GM12878 (cell line): Measurements from ENCODE around the gene HACD4. TPM values are rescaled to one million over a fixed set of nuclear protein-coding genes. Genes with fewer than 3 reads are reported as not detected.

Source experiments
- ATAC-seq: fragments of 200-7000 bp; cut with Tn5 transposase; 3 replicates; pipeline ENCODE4 v1.9.1; 2020; ENCODE audit warnings: mild to moderate bottlenecking, moderate library complexity
- BruUV-seq: library from RNA; stranded (reverse); fragments of 400-500 nt; replicated peaks from 2 replicates; lab custom pipeline; 2021; lab: Mats Ljungman, UMichigan
- CTCF ChIA-PET: fragments of 300-600 bp; sonication (Branson Sonifier 250); formaldehyde crosslinking; extraction: SDS; loops from one replicate; lab custom pipeline; 2021; ENCODE audit warnings: inconsistent platforms; lab: Yijun Ruan, JAX
- POLR2A ChIA-PET: fragments of 350-600 bp; formaldehyde crosslinking; extraction: SDS; loops from one replicate; lab custom pipeline; 2021; ENCODE audit warnings: inconsistent platforms; lab: Charles Lee
- RAD21 ChIA-PET: fragments of 300-600 bp; sonication (Branson Sonifier 250); formaldehyde crosslinking; loops from one replicate; lab custom pipeline; 2023; ENCODE audit warnings: antibody characterized with exemption; ENCODE audit not compliant: unreplicated experiment; lab: Charles Lee
- SMC1A ChIA-PET: fragments of 300-600 bp; sonication (Branson Sonifier 250); formaldehyde crosslinking; loops from one replicate; lab custom pipeline; 2023; ENCODE audit not compliant: unreplicated experiment, uncharacterized antibody; lab: Charles Lee
- DNase-seq: peaks from one replicate; pipeline ENCODE4 v3.0.0-alpha.2; 2011; ENCODE audit warnings: low read depth, low spot score
- FAIRE-seq: peaks from 3 replicates; lab custom pipeline; 2011; peaks lifted over from hg19 to GRCh38; lab: Jason Lieb, UNC
- H2AFZ ChIP-seq: 2 replicates; pipeline ENCODE4 v1.6.0; 2011; ENCODE audit warnings: low read depth, low read length, control low read depth; ENCODE audit not compliant: control insufficient read depth
- H3K27ac ChIP-seq: 2 replicates; pipeline ENCODE4 v1.5.1; 2011; ENCODE audit warnings: control low read depth; ENCODE audit not compliant: control insufficient read depth, insufficient read depth
- H3K27me3 ChIP-seq, 2 experiments: replicated peaks in 1 of 2; 2 replicates each; pipeline versions ENCODE4 v1.6.0 to v1.6.1; 2011; ENCODE audit warnings: low read length in 1 of 2; ENCODE audit not compliant: control insufficient read depth in 2 of 2, insufficient read depth in 2 of 2
- H3K36me3 ChIP-seq, 2 experiments: 2 replicates each; pipeline ENCODE4 v1.5.1; 2011; ENCODE audit warnings: low read length in 1 of 2; ENCODE audit not compliant: control insufficient read depth in 2 of 2, insufficient read depth in 2 of 2
- H3K4me1 ChIP-seq: 2 replicates; pipeline ENCODE4 v1.6.1; 2011; ENCODE audit warnings: mild to moderate bottlenecking, low read length, moderate library complexity, mixed read lengths; ENCODE audit not compliant: control insufficient read depth, insufficient read depth
- H3K4me2 ChIP-seq: 2 replicates; pipeline ENCODE4 v1.6.0; 2011; ENCODE audit warnings: control low read depth; ENCODE audit not compliant: control insufficient read depth, insufficient read depth
- H3K4me3 ChIP-seq: fragments of 200-600 bp; sonication (generic); 2 replicates; pipeline ENCODE4 v1.5.1; 2016
- H3K79me2 ChIP-seq: 2 replicates; pipeline ENCODE4 v1.6.0; 2011; ENCODE audit warnings: low read length; ENCODE audit not compliant: control insufficient read depth, insufficient read depth
- H3K9ac ChIP-seq: 2 replicates; pipeline ENCODE4 v1.8.0; 2011; ENCODE audit warnings: low read length, control low read depth, mixed read lengths; ENCODE audit not compliant: control insufficient read depth, insufficient read depth
- H3K9me3 ChIP-seq: replicated peaks from 3 replicates; pipeline ENCODE4 v1.5.1; 2011; ENCODE audit warnings: mild to moderate bottlenecking, low read length; ENCODE audit not compliant: control insufficient read depth, insufficient read depth
- H4K20me1 ChIP-seq: 2 replicates; pipeline ENCODE4 v1.6.0; 2011; ENCODE audit not compliant: control insufficient read depth, insufficient read depth
- MTA3 ChIP-seq: IDR thresholded peaks from 2 replicates; pipeline ENCODE4 v1.6.1; 2012; ENCODE audit warnings: low read length, inconsistent platforms, borderline replicate concordance
- PML ChIP-seq: IDR thresholded peaks from 2 replicates; pipeline ENCODE4 v1.6.1; 2012; ENCODE audit warnings: low read length, inconsistent platforms
- TBL1XR1 ChIP-seq: IDR thresholded peaks from 2 replicates; pipeline ENCODE4 v1.6.1; 2012; ENCODE audit warnings: low read depth, low read length, improper control_type of control experiment
- WGBS: methylation state at CpG from one replicate; pipeline ENCODE4 v1.1.6; 2016; ENCODE audit warnings: low lambda C conversion rate; ENCODE audit not compliant: insufficient replicate concordance, insufficient coverage; ENCODE audit errors: missing lambda C conversion rate; 5-methylcytosine and 5-hydroxymethylcytosine counted together
- in situ Hi-C: fragments of 300-500 bp; cut with MboI; formaldehyde crosslinking; loops from 9 replicates; pipeline ENCODE4 v1.14.3; 2018; ENCODE audit warnings: mixed read lengths
- intact Hi-C: fragments of 100-400 bp; cut with micrococcal nuclease; formaldehyde crosslinking; loops from one replicate; pipeline ENCODE4 v1.14.2; 2022; ENCODE audit not compliant: unreplicated experiment
- polyA plus RNA-seq, 11 experiments: library from polyadenylated mRNA; depleted of rRNA in 4 of 11; unstranded in 6 of 11; stranded (reverse) in 5 of 11; fragments of >200 nt; fragmentation: Nextera tagmentation in 4 of 11; fragmentation: Illumina TruSeq in 1 of 11; extraction: Ambion mirVana in 4 of 11; extraction: Trizol in 1 of 11; gene quantifications; 1 replicate in 1 of 11; 2 replicates in 10 of 11; pipeline versions ENCODE4 v1.2.1 to v1.2.3, GENCODE V29; 2011 to 2016; ENCODE audit warnings: inconsistent platforms in 2 of 11, missing spikeins in 2 of 11, low read depth in 1 of 11
- total RNA-seq, 4 experiments: library from RNA; depleted of rRNA in 3 of 4; stranded (reverse); fragments of >200 nt in 3 of 4; fragmentation: Illumina TruSeq in 1 of 4; extraction: Trizol in 1 of 4; gene quantifications; 2 replicates each; pipeline versions ENCODE4 v1.2.1 to v1.2.3, GENCODE V29; 2013 to 2021
- TF ChIP-seq, protein P1 (sequence below): fragments of 450-650 bp; IDR thresholded peaks from 2 replicates; pipeline ENCODE4 v1.6.1; 2017; ENCODE audit warnings: mild to moderate bottlenecking

Gene HACD4
- total and polyA plus RNA-seq, 10 of the 15 experiments (the other 5 are each of a cell fraction or from before 2014, with no cell fraction given), result 3.2 to 7.6 (median 5.7) TPM

DNA sequence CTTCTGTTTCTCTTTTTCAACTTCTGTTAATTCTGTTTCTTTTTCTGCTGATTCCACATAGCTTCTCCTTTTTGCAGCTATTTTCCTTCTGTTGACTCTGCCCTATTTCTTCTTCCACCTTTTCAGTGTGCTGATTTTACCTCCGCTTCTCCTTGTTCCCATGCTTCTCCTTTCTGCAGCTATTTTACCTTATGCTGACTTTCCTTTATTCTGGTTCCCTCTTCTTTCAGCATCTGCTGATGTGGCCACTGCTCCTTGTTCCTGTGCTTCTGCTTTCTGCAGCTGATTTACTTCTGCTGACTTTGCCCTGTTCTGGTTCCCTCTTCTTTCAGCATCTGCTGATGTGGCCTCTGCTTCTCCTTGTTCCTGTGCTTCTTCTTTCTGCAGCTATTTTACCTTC, 58.8 kb downstream of the HACD4 start:
- no peaks in the 10 kb centered on the region for H3K4me1 ChIP-seq
- TF ChIP-seq TBL1XR1 (no peak), MTA3 (no peak), PML (no peak)
- TF ChIP-seq, protein P1, sequence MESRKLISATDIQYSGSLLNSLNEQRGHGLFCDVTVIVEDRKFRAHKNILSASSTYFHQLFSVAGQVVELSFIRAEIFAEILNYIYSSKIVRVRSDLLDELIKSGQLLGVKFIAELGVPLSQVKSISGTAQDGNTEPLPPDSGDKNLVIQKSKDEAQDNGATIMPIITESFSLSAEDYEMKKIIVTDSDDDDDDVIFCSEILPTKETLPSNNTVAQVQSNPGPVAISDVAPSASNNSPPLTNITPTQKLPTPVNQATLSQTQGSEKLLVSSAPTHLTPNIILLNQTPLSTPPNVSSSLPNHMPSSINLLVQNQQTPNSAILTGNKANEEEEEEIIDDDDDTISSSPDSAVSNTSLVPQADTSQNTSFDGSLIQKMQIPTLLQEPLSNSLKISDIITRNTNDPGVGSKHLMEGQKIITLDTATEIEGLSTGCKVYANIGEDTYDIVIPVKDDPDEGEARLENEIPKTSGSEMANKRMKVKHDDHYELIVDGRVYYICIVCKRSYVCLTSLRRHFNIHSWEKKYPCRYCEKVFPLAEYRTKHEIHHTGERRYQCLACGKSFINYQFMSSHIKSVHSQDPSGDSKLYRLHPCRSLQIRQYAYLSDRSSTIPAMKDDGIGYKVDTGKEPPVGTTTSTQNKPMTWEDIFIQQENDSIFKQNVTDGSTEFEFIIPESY, result no peak
- SMC1A ChIA-PET, result interaction anchor here (0.7 to 1.4 kb wide), 3 partner anchors 9 to 20 kb away, joined by 3 to 6 read pairs (median 3); no protein-coding TSS in a partner anchor
- no peaks in the 10 kb centered on the region for H3K79me2 ChIP-seq
- POLR2A ChIA-PET, result no interaction called here
- no peak overlapping the region for H3K4me2 ChIP-seq
- H3K27me3 ChIP-seq, result no peaks in the 10 kb centered on the region
- no peak overlapping the region for H3K9ac ChIP-seq
- peaks cover 2 to 7% of the 10 kb centered on the region in 2 experiments; a peak in 3 of 4 replicates for H3K36me3 ChIP-seq
- in situ Hi-C loops (no loop called here), intact Hi-C loops (no loop called here)
- no TSS peak for BruUV-seq
- no peak overlapping the region for H3K4me3 ChIP-seq
- no peaks in the 10 kb centered on the region; the same call in 1 of the 3 replicates for H3K9me3 ChIP-seq
- DNase-seq (no peak), ATAC-seq (no peak), FAIRE-seq (no peak)
- no peaks in the 10 kb centered on the region for H4K20me1 ChIP-seq
- H2AFZ ChIP-seq, result no peak overlapping the region
- CTCF ChIA-PET, result interaction anchor here (0.6 to 0.7 kb wide), 2 partner anchors 19 to 20 kb away, joined by 3 read pairs; no protein-coding TSS in a partner anchor
- WGBS, result 100% methylated on average over 1 of the region's 1 CpG
- RAD21 ChIA-PET, result no interaction called here
- no peak overlapping the region for H3K27ac ChIP-seq
